GM04503 (cell line): Measurements from ENCODE around the gene SIRT2.
"Not testable (repeated sequence)": the region's sequence is repeated elsewhere in the genome, so short reads cannot be mapped to it uniquely, and the experiment has no call there.

Source experiments
- DNase-seq: peaks from one replicate; pipeline ENCODE4 v3.0.0-alpha.2; 2012; ENCODE audit warnings: low read depth

SIRT2 gene

GRCh38 chr19:38894968-38895367, 4.5 kb downstream of the SIRT2 start:
- DNase-seq: no peak

DNA sequence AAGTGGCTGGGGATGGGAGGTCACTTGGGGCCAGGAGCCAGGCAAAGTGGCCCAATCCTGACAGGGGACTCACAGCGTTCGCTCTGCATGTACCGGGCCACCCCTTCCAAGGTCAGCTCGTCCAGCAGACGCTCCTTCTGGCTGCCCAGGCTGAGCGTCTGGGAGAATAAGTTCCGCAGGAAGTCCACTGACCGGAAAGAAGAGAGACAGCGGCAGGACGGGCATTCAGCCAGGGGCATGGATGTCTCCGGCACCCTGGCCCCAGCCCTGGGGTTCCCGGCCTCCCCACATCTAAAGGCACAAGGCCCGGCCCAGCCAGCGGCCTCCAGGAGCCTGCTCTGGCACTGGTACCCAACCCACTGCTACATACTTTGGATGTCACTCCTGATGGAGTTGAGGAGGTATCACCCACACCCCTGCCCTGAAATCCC, 6.1 kb downstream of the SIRT2 start:
- DNase-seq: no peak

DNA sequence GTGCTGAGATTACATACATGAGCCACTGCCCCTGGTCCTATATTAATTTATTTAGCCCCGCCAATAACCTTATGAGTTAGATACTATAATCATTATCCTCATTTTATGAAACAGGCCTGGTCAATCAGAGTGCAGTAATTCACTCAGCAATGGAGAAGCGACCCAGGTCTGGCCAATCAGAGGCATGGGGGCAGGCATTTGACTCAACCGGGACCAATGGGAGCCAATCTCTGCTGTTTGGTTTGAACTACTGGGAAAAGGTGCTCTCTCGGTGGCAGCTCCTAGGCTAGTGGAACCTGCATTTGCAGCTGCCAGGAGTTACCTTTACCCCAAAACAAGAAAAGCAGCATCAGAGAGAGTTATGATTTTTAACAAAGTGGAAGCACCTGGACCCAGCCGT, 6.6 kb downstream of the SIRT2 start:
- no peak for DNase-seq

DNA sequence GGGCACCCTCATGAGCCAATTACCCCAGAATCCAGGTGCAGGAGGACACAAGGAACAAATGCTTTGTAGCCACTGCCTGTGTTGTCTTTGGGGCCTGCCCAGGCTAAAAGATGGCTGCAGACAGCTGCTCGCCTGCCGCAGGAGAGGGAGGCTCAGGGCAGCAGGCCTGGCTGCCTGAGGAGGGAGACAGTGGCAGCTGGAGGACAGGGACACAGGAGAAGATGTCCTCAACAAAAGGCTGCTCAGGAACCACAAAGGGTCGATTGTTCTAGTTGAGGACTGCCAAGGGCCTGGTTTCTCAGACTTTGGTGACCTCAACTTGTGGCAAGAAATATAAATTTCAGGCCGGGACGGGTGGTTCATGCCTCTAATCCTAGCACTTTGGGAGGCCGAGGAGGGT, 7.6 kb downstream of the SIRT2 start:
- no peak for DNase-seq

- DNase-seq: no peak
These were observed 8.7 kb downstream of the SIRT2 start for GRCh38 chr19:38890686-38891085.

GRCh38 chr19:38889803-38890202, 9.6 kb downstream of the SIRT2 start:
- DNase-seq: no peak

GRCh38 chr19:38888876-38889275, 10.5 kb downstream of the SIRT2 start:
- no peak for DNase-seq

- not testable (repeated sequence) for DNase-seq
These were observed 14.7 kb downstream of the SIRT2 start for GRCh38 chr19:38884691-38885090.

DNA sequence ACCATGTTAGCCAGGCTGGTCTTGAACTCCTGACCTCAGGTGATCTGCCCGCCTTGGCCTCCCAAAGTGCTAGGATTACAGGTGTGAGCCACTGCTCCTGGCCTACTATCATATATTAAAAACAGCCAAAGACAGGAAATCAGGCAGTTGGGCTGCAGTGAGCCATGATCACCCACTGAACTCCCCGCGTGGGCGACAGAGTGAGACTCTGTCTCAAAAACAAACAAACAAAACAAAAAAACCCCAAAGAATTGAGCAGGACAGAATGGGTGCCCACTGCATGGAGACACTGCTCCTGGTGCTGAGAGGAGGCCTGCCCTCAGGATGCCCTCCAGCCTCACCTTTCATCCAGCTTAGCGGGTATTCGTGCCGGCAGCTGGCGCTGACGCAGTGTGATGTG, 16.1 kb downstream of the SIRT2 start:
- no peak for DNase-seq

GRCh38 chr19:38880882-38881609, 18.4 kb downstream of the SIRT2 start:
- DNase-seq: no peak

DNA sequence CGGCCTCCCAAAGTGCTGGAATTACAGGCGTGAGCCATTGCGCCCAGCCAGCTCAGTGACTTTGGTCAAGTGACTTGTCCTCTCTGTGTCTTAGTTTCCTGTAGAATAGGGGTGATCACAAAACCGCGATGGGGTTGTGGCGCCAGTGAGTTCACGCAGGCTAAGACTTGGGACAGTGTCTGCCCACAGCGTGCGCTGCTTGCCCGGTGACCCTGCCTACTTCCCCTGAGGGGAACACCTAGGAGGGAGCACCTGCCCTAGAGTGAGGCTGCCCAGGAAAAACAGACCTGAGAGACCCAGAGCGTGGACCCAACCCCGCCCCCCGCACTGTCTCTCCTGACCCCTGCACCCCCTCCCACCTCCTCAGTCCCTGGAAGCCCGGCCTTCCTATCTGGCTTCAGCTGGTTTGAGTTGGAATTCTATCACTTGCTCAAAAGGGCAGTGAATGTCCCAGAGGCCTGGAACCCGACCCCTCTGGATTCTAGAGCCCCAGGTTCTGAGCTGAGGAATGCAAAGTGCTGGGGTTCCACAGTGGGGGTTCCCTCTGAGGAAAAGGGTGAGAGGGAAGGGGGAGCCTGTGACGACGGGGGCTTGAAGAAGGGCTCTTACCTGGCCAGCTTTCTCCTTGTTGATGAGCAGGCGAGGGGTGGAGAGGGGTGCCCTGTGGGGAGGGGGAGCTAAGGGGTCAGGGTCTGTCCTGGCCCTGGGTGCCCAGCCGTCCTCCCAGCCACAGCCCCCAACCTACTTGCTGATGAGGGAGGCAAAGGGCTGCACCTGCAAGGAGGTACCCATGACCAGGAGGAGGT, 19.1 kb downstream of the SIRT2 start:
- DNase-seq: no peak

GRCh38 chr19:38879400-38879751, 20.0 kb downstream of the SIRT2 start:
- no peak for DNase-seq

DNA sequence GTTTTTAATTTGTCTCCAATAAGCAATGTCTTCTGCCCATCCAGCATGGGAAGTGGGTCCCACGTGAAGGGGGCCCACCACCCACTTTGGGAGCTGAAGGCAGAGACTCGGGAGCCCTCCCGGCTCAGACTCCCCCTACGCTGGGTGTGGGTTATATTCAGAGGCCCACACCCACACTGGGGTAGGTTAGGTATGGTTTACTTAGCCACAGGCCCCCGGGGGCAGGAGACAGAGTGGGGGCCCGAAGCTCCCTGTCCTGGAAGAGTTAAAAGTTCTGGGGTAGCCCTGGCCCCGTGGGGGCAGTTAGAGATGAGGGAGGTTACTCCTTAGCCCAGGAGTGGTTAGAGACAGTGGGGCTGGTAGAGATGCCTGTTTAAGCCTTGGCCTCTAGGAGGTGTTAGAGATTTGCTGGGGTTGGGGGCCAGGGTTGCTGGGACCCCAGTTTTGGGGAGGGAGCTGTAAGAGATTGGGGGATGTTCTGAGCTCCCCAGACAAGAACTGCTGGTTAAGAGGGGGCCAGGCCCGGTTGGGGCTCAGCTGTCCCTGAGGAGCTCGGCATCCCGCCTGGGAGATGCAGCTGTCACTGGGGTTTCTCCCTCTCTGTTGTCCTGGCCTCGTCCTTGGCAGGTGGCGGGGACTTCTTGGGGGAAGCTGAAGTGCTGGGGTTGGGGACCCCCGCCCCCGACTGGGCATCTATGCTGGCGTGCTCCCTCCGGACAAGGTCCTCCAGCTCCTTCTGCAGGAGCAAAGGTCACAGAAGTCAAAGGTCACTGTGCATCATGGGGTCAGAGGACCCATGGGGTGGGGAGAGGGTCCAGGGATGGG, 20.6 kb downstream of the SIRT2 start:
- DNase-seq: no peak

- DNase-seq: no peak
These were observed 21.4 kb downstream of the SIRT2 start, which contains the start of gene RINL for GRCh38 chr19:38877781-38878574. Gene RINL (minus strand): TSS chr19:38878275. CDS start chr19:38876742, 1,533 bp downstream.

- no peak for DNase-seq
These were observed 23.6 kb downstream of the SIRT2 start for GRCh38 chr19:38875656-38876395.

DNA sequence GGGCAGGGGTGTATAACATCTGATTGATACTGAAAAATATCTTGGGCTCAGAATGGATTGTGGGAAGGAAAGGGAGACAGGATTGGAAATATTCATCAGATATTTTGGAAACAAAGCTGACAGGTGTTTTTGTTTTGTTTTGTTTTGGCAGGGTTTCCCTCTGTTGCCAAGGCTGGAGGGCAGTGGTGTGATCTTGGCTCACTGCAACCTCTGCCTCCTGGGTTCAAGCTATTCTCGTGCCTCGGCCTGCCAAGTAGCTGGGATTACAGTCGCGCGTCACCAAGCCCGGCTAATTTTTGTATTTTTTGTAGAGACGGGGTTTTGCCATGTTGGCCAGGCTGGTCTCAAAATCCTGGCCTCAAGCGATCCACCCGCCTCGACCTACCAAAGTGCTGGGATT, 26.0 kb downstream of the SIRT2 start:
- not testable (repeated sequence) for DNase-seq

DNA sequence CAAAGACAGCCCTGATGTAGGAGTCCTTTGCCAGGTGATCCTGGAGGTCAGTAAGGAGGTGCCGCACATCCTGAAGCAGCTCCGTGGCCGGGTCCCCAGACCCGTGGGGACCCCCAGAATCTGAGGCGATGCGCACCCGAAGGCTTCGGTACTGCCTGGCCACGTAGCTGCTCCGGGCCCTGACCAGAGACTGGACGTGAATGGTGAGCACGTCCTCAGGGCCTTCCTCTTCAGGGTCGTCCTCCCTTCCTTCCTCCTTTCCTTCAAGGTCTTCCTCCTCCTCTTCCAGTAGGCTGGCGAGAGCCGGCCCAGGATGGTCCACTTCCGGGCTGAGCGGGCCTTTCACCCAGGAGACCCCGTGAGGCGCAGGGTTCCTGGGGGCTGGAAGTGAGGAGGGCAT, 28.8 kb downstream of the SIRT2 start:
- no peak for DNase-seq

DNA sequence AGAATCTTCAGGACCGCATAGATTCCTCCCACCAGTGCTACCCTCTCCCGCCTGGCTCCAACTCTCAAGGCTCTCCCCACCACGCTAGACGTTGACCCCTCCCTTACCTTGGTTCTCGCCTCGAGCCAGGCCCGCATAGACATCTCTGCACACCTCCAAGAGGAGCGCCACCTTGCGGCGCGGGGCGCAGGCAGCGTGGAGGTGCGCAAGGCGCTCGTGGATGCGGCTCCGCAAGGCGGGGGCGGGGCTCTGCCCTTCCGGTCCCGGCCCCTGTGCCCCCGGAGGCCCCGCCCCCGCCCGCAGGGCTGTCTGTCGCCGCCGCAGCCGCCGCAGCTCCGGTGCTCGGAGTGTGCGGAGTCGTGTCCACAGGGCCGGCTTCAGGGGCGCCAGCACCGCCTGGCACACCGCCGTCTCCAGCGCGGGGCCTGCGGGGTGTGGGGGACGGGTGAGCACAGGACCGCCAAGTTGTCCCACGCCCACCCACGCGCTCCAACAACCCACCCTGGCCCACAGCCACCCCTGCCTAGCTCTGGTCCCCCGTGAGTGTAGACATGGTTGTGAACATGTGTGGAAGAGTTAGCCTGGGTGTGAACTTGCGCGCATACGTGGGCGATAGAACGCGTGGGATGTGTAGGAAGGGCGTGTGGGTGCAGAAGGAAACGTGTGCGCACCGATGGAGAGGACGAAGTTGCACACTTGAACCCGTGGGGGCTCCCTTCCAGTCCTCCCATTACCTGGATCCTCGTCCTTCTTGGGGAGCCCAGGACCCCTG, 29.4 kb downstream of the SIRT2 start:
- no peak for DNase-seq

GRCh38 chr19:38869160-38869835, 30.1 kb downstream of the SIRT2 start:
- DNase-seq: no peak

DNA sequence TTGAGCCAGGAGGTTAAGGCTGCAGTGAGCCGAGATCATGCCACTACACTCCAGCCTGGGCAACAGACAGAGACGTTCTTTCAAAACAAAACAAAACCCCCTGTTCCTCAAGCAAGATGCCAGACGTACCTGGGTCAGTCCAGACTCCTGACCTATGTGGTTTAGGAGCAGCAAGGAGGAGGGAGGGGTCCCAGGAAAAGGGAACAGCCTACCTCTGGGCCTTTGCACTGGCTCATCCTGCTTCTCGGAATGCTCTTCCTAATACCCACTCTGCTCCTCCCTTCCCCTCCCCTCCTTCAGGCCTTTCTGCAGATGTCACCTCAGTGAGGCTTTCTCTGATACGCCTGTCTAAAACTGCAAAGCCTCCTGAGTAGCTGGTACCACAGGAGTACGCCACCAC, 30.9 kb downstream of the SIRT2 start:
- no peak for DNase-seq
